Measurements from ENCODE around the gene MZF1.

DNA sequence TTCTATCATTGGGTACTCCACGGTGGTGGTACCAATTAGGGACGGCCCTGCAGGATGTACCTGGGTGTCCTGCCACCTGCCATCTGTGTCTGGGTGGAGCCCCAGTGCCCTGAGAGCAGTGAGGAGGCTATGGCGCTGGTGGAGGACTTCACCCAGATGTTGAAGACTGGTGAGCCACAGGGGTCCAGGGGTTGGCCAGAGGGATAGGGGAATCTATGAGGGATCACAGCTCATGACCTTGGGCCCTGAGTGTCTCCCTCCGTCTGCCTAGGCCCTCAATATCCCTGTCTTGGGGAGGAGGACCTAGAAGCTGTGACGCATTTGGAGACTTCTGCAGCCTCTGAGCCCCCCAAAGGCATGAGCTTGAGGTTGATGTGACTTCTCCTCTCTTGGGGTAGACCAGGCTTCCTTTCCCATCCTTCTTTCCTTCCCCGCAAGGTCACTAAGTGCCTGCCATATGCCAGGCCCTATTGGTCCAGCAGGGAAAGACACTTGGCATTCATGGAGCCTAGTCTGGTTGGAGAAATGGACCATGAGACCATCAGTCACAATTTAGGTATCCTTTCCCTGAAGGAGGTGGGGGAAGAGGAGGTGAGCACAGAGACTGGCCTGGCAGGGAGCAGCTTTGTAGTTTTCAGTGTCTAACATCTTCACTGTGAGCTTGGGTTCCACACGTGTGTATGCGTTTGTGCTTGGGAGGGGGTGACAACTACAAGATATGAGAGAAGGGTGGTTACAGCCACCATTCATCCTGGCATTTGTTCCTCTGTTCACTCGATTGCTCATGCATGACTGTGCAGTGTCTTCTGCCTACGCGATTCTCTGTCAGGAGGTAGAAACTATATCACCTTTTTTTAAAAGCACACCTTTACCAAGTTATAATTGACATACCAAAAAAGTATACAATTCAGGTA is 5.1 kb upstream of the MZF1 start:
- TF ChIP-seq ZFP30 (CRISPR knock-in tag; IDR thresholded peaks at IDR 0.05) (no peak), ARNTL (CRISPR knock-in tag; IDR thresholded peaks at IDR 0.05; ENCODE audit: borderline replicate concordance, low read depth) (no peak), ZFP3 (CRISPR knock-in tag; IDR thresholded peaks at IDR 0.05) (no peak), PATZ1 (CRISPR knock-in tag; IDR thresholded peaks at IDR 0.05; ENCODE audit: borderline replicate concordance) (no peak), ZNF70 (CRISPR knock-in tag; IDR thresholded peaks at IDR 0.05) (no peak)
- TF ChIP-seq, protein P1, sequence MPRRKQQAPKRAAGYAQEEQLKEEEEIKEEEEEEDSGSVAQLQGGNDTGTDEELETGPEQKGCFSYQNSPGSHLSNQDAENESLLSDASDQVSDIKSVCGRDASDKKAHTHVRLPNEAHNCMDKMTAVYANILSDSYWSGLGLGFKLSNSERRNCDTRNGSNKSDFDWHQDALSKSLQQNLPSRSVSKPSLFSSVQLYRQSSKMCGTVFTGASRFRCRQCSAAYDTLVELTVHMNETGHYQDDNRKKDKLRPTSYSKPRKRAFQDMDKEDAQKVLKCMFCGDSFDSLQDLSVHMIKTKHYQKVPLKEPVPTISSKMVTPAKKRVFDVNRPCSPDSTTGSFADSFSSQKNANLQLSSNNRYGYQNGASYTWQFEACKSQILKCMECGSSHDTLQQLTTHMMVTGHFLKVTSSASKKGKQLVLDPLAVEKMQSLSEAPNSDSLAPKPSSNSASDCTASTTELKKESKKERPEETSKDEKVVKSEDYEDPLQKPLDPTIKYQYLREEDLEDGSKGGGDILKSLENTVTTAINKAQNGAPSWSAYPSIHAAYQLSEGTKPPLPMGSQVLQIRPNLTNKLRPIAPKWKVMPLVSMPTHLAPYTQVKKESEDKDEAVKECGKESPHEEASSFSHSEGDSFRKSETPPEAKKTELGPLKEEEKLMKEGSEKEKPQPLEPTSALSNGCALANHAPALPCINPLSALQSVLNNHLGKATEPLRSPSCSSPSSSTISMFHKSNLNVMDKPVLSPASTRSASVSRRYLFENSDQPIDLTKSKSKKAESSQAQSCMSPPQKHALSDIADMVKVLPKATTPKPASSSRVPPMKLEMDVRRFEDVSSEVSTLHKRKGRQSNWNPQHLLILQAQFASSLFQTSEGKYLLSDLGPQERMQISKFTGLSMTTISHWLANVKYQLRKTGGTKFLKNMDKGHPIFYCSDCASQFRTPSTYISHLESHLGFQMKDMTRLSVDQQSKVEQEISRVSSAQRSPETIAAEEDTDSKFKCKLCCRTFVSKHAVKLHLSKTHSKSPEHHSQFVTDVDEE (CRISPR knock-in tag; IDR thresholded peaks at IDR 0.05), result no peak

Data from SK-N-SH treated with all-trans-retinoic acid at 6 μM for 48 hours (cell line).